ENCODE data around the gene AUNIP.

GRCh38 chr1:25818569-25818968 lies 40.7 kb downstream of the AUNIP start:
- TF ChIP-seq POLR2A (IDR thresholded peaks at IDR 0.05; ENCODE audit: low read length) (no peak), GATA1 (IDR thresholded peaks at IDR 0.05; ENCODE audit: low read depth, low read length) (no peak)
